Measurements from ENCODE around the gene PPP4R2. TPM values are rescaled to one million over a fixed set of nuclear protein-coding genes. Genes with fewer than 3 reads are reported as not detected.

PPP4R2 gene
- total RNA-seq, result 10 to 100 TPM; 60.3 to 92.9 TPM

GRCh38 chr3:72996473-72997333 lies at the start of gene PPP4R2:
Gene PPP4R2 (plus strand): TSS chr3:72996811. CDS start chr3:72997038, 227 bp downstream.
- Histone ChIP-seq H3K9ac (ENCODE audit: low read depth in 2 of 2, low read length in 2 of 2) (peak within 1 kb of the TSS; percentile 75 to 77), H3K27me3 (no peaks in the 10 kb centered on the region), H3K4me1 (peaks cover 20% of the 10 kb centered on the region), H3K4me3 (peak within 1 kb of the TSS; percentile 79), H3K36me3 (no peaks in the 10 kb centered on the region), H3K27ac (peak within 1 kb of the TSS; percentile 95), H3K9me3 (no peaks in the 10 kb centered on the region)
- intact Hi-C loops (cut with DNase I), result loop anchor here (5.0 kb wide), 1 partner anchor 49 kb away; no protein-coding TSS in a partner anchor
- no peak for TF ChIP-seq CTCF (IDR thresholded peaks at IDR 0.05)
- peak; percentile 88 for DNase-seq

- Histone ChIP-seq H3K9ac (ENCODE audit: low read depth in 2 of 2, low read length in 2 of 2) (no peak overlapping the region), H3K27ac (no peak overlapping the region), H3K9me3 (no peaks in the 10 kb centered on the region), H3K4me1 (no peaks in the 10 kb centered on the region), H3K36me3 (no peaks in the 10 kb centered on the region), H3K27me3 (no peaks in the 10 kb centered on the region), H3K4me3 (no peak overlapping the region)
- no peak for TF ChIP-seq CTCF (IDR thresholded peaks at IDR 0.05)
- intact Hi-C loops (cut with DNase I), result loop anchor here (5.0 kb wide), 2 partner anchors 49 to 134 kb away; partner anchors contain the start of gene PPP4R2
- no peak for DNase-seq
These were observed 48.7 kb upstream of the PPP4R2 start for GRCh38 chr3:72947715-72948490.

GRCh38 chr3:72949016-72949415 lies 47.6 kb upstream of the PPP4R2 start:
- intact Hi-C loops (cut with DNase I), result loop anchor here (5.0 kb wide), 2 partner anchors 48 to 133 kb away; partner anchors contain the start of gene PPP4R2

GRCh38 chr3:72950372-72950771 lies 46.2 kb upstream of the PPP4R2 start:
- no peaks in the 10 kb centered on the region for H3K9me3 ChIP-seq
- H3K27ac ChIP-seq, result no peak overlapping the region
- TF ChIP-seq CTCF (IDR thresholded peaks at IDR 0.05), result no peak
- H3K9ac ChIP-seq (ENCODE audit: low read depth in 2 of 2, low read length in 2 of 2), result no peak overlapping the region
- DNase-seq, result no peak
- no peaks in the 10 kb centered on the region for H3K36me3 ChIP-seq
- intact Hi-C loops (cut with DNase I), result no loop called here
- H3K4me1 ChIP-seq, result no peaks in the 10 kb centered on the region
- H3K27me3 ChIP-seq, result no peaks in the 10 kb centered on the region
- H3K4me3 ChIP-seq, result no peak overlapping the region

More at GRCh38 chr3:72949016-72949415, 47.6 kb upstream of the PPP4R2 start:
- no peak overlapping the region for H3K4me3 ChIP-seq
- no peaks in the 10 kb centered on the region for H3K9me3 ChIP-seq
- H3K9ac ChIP-seq (ENCODE audit: low read depth in 2 of 2, low read length in 2 of 2), result no peak overlapping the region
- no peaks in the 10 kb centered on the region for H3K36me3 ChIP-seq
- no peaks in the 10 kb centered on the region for H3K27me3 ChIP-seq
- DNase-seq, result no peak
- no peaks in the 10 kb centered on the region for H3K4me1 ChIP-seq
- TF ChIP-seq CTCF (IDR thresholded peaks at IDR 0.05), result no peak
- no peak overlapping the region for H3K27ac ChIP-seq

GRCh38 chr3:72950801-72951200 lies 45.8 kb upstream of the PPP4R2 start:
- Histone ChIP-seq H3K4me3 (no peak overlapping the region), H3K27me3 (no peaks in the 10 kb centered on the region), H3K9me3 (no peaks in the 10 kb centered on the region), H3K36me3 (no peaks in the 10 kb centered on the region), H3K9ac (ENCODE audit: low read depth in 2 of 2, low read length in 2 of 2) (no peak overlapping the region), H3K4me1 (no peaks in the 10 kb centered on the region), H3K27ac (no peak overlapping the region)
- intact Hi-C loops (cut with DNase I), result no loop called here
- DNase-seq, result no peak
- TF ChIP-seq CTCF (IDR thresholded peaks at IDR 0.05), result no peak
